ENCODE results near the gene CDH23. TPM values are rescaled to one million over a fixed set of nuclear protein-coding genes. Genes with fewer than 3 reads are reported as not detected.
A peak's percentile ranks its signal among the peaks of the same experiment; 100 is the strongest.

The CDH23 gene
- total and polyA plus RNA-seq, 2 donors from 2014 or later, result 1.1 to 6.4 TPM

- DNase-seq, result peak in 2 of 5 donors; percentile 15 to 26
- Histone ChIP-seq H3K27ac (ENCODE audit: low read depth in 2 of 2, low read length in 2 of 2) (no peak overlapping the region), H3K4me3 (ENCODE audit: low read length in 3 of 3) (no peak overlapping the region), H3K4me1 (ENCODE audit: control insufficient read depth in 2 of 3, insufficient read depth in 2 of 3, low read depth in 1 of 3, low read length in 3 of 3) (no peaks in the 10 kb centered on the region), H3K9ac (ENCODE audit: low read length in 3 of 3) (no peak overlapping the region), H3K27me3 (ENCODE audit: control insufficient read depth, insufficient read depth, low read length) (no peaks in the 10 kb centered on the region), H3K36me3 (ENCODE audit: control insufficient read depth in 2 of 3, insufficient read depth in 3 of 3, low read length in 3 of 3) (no peaks in the 10 kb centered on the region), H3K9me3 (ENCODE audit: control insufficient read depth in 2 of 3, insufficient read depth in 1 of 3, low read length in 3 of 3) (no peaks in the 10 kb centered on the region)
- FAIRE-seq, result no peak
- intact Hi-C loops (cut with DNase I), result no loop called here
- no peak for TF ChIP-seq CTCF (IDR thresholded peaks at IDR 0.05; ENCODE audit: borderline replicate concordance, extremely low read depth, insufficient read depth)
These were observed 30.5 kb downstream of the CDH23 start for GRCh38 chr10:71427246-71427645.

- no peak for TF ChIP-seq CTCF (IDR thresholded peaks at IDR 0.05; ENCODE audit: borderline replicate concordance, extremely low read depth, insufficient read depth)
- Histone ChIP-seq H3K9ac (ENCODE audit: low read length in 3 of 3) (no peak overlapping the region), H3K27ac (ENCODE audit: low read depth in 2 of 2, low read length in 2 of 2) (no peak overlapping the region), H3K36me3 (ENCODE audit: control insufficient read depth in 2 of 3, insufficient read depth in 3 of 3, low read length in 3 of 3) (no peaks in the 10 kb centered on the region), H3K4me3 (ENCODE audit: low read length in 3 of 3) (no peak overlapping the region), H3K4me1 (ENCODE audit: control insufficient read depth in 2 of 3, insufficient read depth in 2 of 3, low read depth in 1 of 3, low read length in 3 of 3) (no peaks in the 10 kb centered on the region), H3K27me3 (ENCODE audit: control insufficient read depth, insufficient read depth, low read length) (no peaks in the 10 kb centered on the region), H3K9me3 (ENCODE audit: control insufficient read depth in 2 of 3, insufficient read depth in 1 of 3, low read length in 3 of 3) (no peaks in the 10 kb centered on the region)
- FAIRE-seq (no peak), DNase-seq (peak in 1 of 5 donors; percentile 9)
- intact Hi-C loops (cut with DNase I), result no loop called here
These were observed 32.6 kb downstream of the CDH23 start for GRCh38 chr10:71429304-71429703.

- Histone ChIP-seq H3K27me3 (ENCODE audit: control insufficient read depth, insufficient read depth, low read length) (no peaks in the 10 kb centered on the region), H3K36me3 (ENCODE audit: control insufficient read depth in 2 of 3, insufficient read depth in 3 of 3, low read length in 3 of 3) (no peaks in the 10 kb centered on the region), H3K27ac (ENCODE audit: low read depth in 2 of 2, low read length in 2 of 2) (no peak overlapping the region), H3K4me3 (ENCODE audit: low read length in 3 of 3) (no peak overlapping the region), H3K9me3 (ENCODE audit: control insufficient read depth in 2 of 3, insufficient read depth in 1 of 3, low read length in 3 of 3) (no peaks in the 10 kb centered on the region), H3K4me1 (ENCODE audit: control insufficient read depth in 2 of 3, insufficient read depth in 2 of 3, low read depth in 1 of 3, low read length in 3 of 3) (no peaks in the 10 kb centered on the region), H3K9ac (ENCODE audit: low read length in 3 of 3) (no peak overlapping the region)
- DNase-seq (peak in 2 of 5 donors; percentile 22 to 25), FAIRE-seq (no peak)
- intact Hi-C loops (cut with DNase I), result no loop called here
- no peak for TF ChIP-seq CTCF (IDR thresholded peaks at IDR 0.05; ENCODE audit: borderline replicate concordance, extremely low read depth, insufficient read depth)
These were observed 33.2 kb downstream of the CDH23 start for GRCh38 chr10:71429929-71430328.

All from kidney (tissue), 14 donors.